ENCODE measurements around the gene CCM2L.

The CCM2L gene

GRCh38 chr20:31992086-31992485, 18.2 kb upstream of the CCM2L start:
- Histone ChIP-seq H3K4me2 (ENCODE audit: low read length, poor library complexity, severe bottlenecking) (no peak overlapping the region), H3K18ac (ENCODE audit: low read depth in 1 of 2, low read length in 2 of 2) (no peak overlapping the region), H3K4ac (ENCODE audit: low read depth in 1 of 2, low read length in 2 of 2) (no peak overlapping the region), H3K14ac (ENCODE audit: low read length in 2 of 2) (no peak overlapping the region), H3K36me3 (ENCODE audit: control insufficient read depth in 1 of 2, insufficient read depth in 2 of 2, low read depth in 1 of 2, low read length in 2 of 2) (no peaks in the 10 kb centered on the region), H2BK120ac (ENCODE audit: low read depth, low read length) (no peak overlapping the region), H2BK15ac (ENCODE audit: low read depth, poor library complexity, severe bottlenecking) (no peak overlapping the region), H3K4me3 (ENCODE audit: insufficient read depth in 1 of 2, low read depth in 1 of 2, low read length in 2 of 2) (no peak overlapping the region), H2BK5ac (ENCODE audit: low read depth, low read length, poor library complexity, severe bottlenecking) (no peak overlapping the region), H3K79me1 (replicated peaks; ENCODE audit: low read length, poor library complexity, severe bottlenecking) (no peaks in the 10 kb centered on the region), H2BK12ac (ENCODE audit: low read length in 2 of 2) (no peak overlapping the region), H4K8ac (ENCODE audit: low read length) (no peak overlapping the region), H3K27ac (ENCODE audit: low read length, poor library complexity, severe bottlenecking) (no peak overlapping the region), H2AFZ (ENCODE audit: low read depth, low read length) (no peak overlapping the region), H3K4me1 (ENCODE audit: control insufficient read depth, insufficient read depth, low read depth, low read length) (peaks cover 3% of the 10 kb centered on the region), H3K27me3 (ENCODE audit: control insufficient read depth in 1 of 2, insufficient read depth in 1 of 2, low read length in 2 of 2) (peaks cover 54 to 62% of the 10 kb centered on the region in 2 experiments), H4K91ac (ENCODE audit: low read length) (no peak overlapping the region), H3K9ac (ENCODE audit: low read length) (no peak overlapping the region), H3K23ac (ENCODE audit: low read length in 2 of 2) (no peak overlapping the region), H2AK5ac (ENCODE audit: low read length, severe bottlenecking) (no peak overlapping the region), H3K9me3 (ENCODE audit: control insufficient read depth, low read length) (no peaks in the 10 kb centered on the region)
- DNase-seq = no peak
- 76% methylated on average over 2 of the region's 2 CpGs for WGBS

GRCh38 chr20:31996996-31997395, 13.2 kb upstream of the CCM2L start:
- no peak overlapping the region for H2BK12ac ChIP-seq (ENCODE audit: low read length in 2 of 2)
- WGBS = 91% methylated on average over 18 of the region's 18 CpGs
- H2BK120ac ChIP-seq (ENCODE audit: low read depth, low read length) = no peak overlapping the region
- H3K18ac ChIP-seq (ENCODE audit: low read depth in 1 of 2, low read length in 2 of 2) = no peak overlapping the region
- H3K9ac ChIP-seq (ENCODE audit: low read length) = no peak overlapping the region
- no peak overlapping the region for H3K27ac ChIP-seq (ENCODE audit: low read length, poor library complexity, severe bottlenecking)
- H3K36me3 ChIP-seq (ENCODE audit: control insufficient read depth in 1 of 2, insufficient read depth in 2 of 2, low read depth in 1 of 2, low read length in 2 of 2) = no peaks in the 10 kb centered on the region
- no peak overlapping the region for H3K4ac ChIP-seq (ENCODE audit: low read depth in 1 of 2, low read length in 2 of 2)
- H3K4me2 ChIP-seq (ENCODE audit: low read length, poor library complexity, severe bottlenecking) = no peak overlapping the region
- H2AK5ac ChIP-seq (ENCODE audit: low read length, severe bottlenecking) = no peak overlapping the region
- H2AFZ ChIP-seq (ENCODE audit: low read depth, low read length) = no peak overlapping the region
- H2BK5ac ChIP-seq (ENCODE audit: low read depth, low read length, poor library complexity, severe bottlenecking) = no peak overlapping the region
- H3K4me1 ChIP-seq (ENCODE audit: control insufficient read depth, insufficient read depth, low read depth, low read length) = peaks cover 3% of the 10 kb centered on the region
- peaks cover 88 to 95% of the 10 kb centered on the region in 2 experiments for H3K27me3 ChIP-seq (ENCODE audit: control insufficient read depth in 1 of 2, insufficient read depth in 1 of 2, low read length in 2 of 2)
- H4K91ac ChIP-seq (ENCODE audit: low read length) = no peak overlapping the region
- no peak for DNase-seq
- no peak overlapping the region for H3K4me3 ChIP-seq (ENCODE audit: insufficient read depth in 1 of 2, low read depth in 1 of 2, low read length in 2 of 2)
- H4K8ac ChIP-seq (ENCODE audit: low read length) = no peak overlapping the region
- no peaks in the 10 kb centered on the region for H3K79me1 ChIP-seq (replicated peaks; ENCODE audit: low read length, poor library complexity, severe bottlenecking)
- H3K9me3 ChIP-seq (ENCODE audit: control insufficient read depth, low read length) = no peaks in the 10 kb centered on the region
- no peak overlapping the region for H2BK15ac ChIP-seq (ENCODE audit: low read depth, poor library complexity, severe bottlenecking)
- no peak overlapping the region for H3K14ac ChIP-seq (ENCODE audit: low read length in 2 of 2)
- H3K23ac ChIP-seq (ENCODE audit: low read length in 2 of 2) = no peak overlapping the region

GRCh38 chr20:31998246-31998645, 12.0 kb upstream of the CCM2L start:
- Histone ChIP-seq H3K14ac (ENCODE audit: low read length in 2 of 2) (no peak overlapping the region), H3K79me1 (replicated peaks; ENCODE audit: low read length, poor library complexity, severe bottlenecking) (no peaks in the 10 kb centered on the region), H3K36me3 (ENCODE audit: control insufficient read depth in 1 of 2, insufficient read depth in 2 of 2, low read depth in 1 of 2, low read length in 2 of 2) (no peaks in the 10 kb centered on the region), H2BK12ac (ENCODE audit: low read length in 2 of 2) (no peak overlapping the region), H3K4me3 (ENCODE audit: insufficient read depth in 1 of 2, low read depth in 1 of 2, low read length in 2 of 2) (no peak overlapping the region), H2AK5ac (ENCODE audit: low read length, severe bottlenecking) (no peak overlapping the region), H2BK120ac (ENCODE audit: low read depth, low read length) (no peak overlapping the region), H2BK15ac (ENCODE audit: low read depth, poor library complexity, severe bottlenecking) (no peak overlapping the region), H3K4me1 (ENCODE audit: control insufficient read depth, insufficient read depth, low read depth, low read length) (peaks cover 3% of the 10 kb centered on the region), H4K91ac (ENCODE audit: low read length) (no peak overlapping the region), H3K18ac (ENCODE audit: low read depth in 1 of 2, low read length in 2 of 2) (no peak overlapping the region), H3K9ac (ENCODE audit: low read length) (no peak overlapping the region), H3K4ac (ENCODE audit: low read depth in 1 of 2, low read length in 2 of 2) (no peak overlapping the region), H3K27ac (ENCODE audit: low read length, poor library complexity, severe bottlenecking) (no peak overlapping the region), H4K8ac (ENCODE audit: low read length) (no peak overlapping the region), H3K4me2 (ENCODE audit: low read length, poor library complexity, severe bottlenecking) (no peak overlapping the region), H3K9me3 (ENCODE audit: control insufficient read depth, low read length) (no peaks in the 10 kb centered on the region), H3K27me3 (ENCODE audit: control insufficient read depth in 1 of 2, insufficient read depth in 1 of 2, low read length in 2 of 2) (peaks cover 85 to 95% of the 10 kb centered on the region in 2 experiments), H2BK5ac (ENCODE audit: low read depth, low read length, poor library complexity, severe bottlenecking) (no peak overlapping the region), H3K23ac (ENCODE audit: low read length in 2 of 2) (no peak overlapping the region), H2AFZ (ENCODE audit: low read depth, low read length) (no peak overlapping the region)
- no peak for DNase-seq
- WGBS = 47% methylated on average over 2 of the region's 2 CpGs

- H3K18ac ChIP-seq (ENCODE audit: low read depth in 1 of 2, low read length in 2 of 2) = no peak overlapping the region
- no peak overlapping the region for H3K4ac ChIP-seq (ENCODE audit: low read depth in 1 of 2, low read length in 2 of 2)
- no peak overlapping the region for H4K8ac ChIP-seq (ENCODE audit: low read length)
- no peak overlapping the region for H2BK15ac ChIP-seq (ENCODE audit: low read depth, poor library complexity, severe bottlenecking)
- H3K4me1 ChIP-seq (ENCODE audit: control insufficient read depth, insufficient read depth, low read depth, low read length) = peaks cover 8% of the 10 kb centered on the region
- H3K14ac ChIP-seq (ENCODE audit: low read length in 2 of 2) = no peak overlapping the region
- H3K23ac ChIP-seq (ENCODE audit: low read length in 2 of 2) = no peak overlapping the region
- no peak overlapping the region for H3K4me2 ChIP-seq (ENCODE audit: low read length, poor library complexity, severe bottlenecking)
- 71% methylated on average over 2 of the region's 2 CpGs for whole genome bisulfite sequencing
- no peak for DNase-seq
- no peak overlapping the region for H2BK12ac ChIP-seq (ENCODE audit: low read length in 2 of 2)
- no peak overlapping the region for H3K27ac ChIP-seq (ENCODE audit: low read length, poor library complexity, severe bottlenecking)
- H2AFZ ChIP-seq (ENCODE audit: low read depth, low read length) = no peak overlapping the region
- no peaks in the 10 kb centered on the region for H3K9me3 ChIP-seq (ENCODE audit: control insufficient read depth, low read length)
- no peaks in the 10 kb centered on the region for H3K79me1 ChIP-seq (replicated peaks; ENCODE audit: low read length, poor library complexity, severe bottlenecking)
- H3K4me3 ChIP-seq (ENCODE audit: insufficient read depth in 1 of 2, low read depth in 1 of 2, low read length in 2 of 2) = no peak overlapping the region
- no peak overlapping the region for H2BK120ac ChIP-seq (ENCODE audit: low read depth, low read length)
- no peak overlapping the region for H2BK5ac ChIP-seq (ENCODE audit: low read depth, low read length, poor library complexity, severe bottlenecking)
- no peak overlapping the region for H4K91ac ChIP-seq (ENCODE audit: low read length)
- peaks cover 68 to 83% of the 10 kb centered on the region in 2 experiments for H3K27me3 ChIP-seq (ENCODE audit: control insufficient read depth in 1 of 2, insufficient read depth in 1 of 2, low read length in 2 of 2)
- H3K9ac ChIP-seq (ENCODE audit: low read length) = no peak overlapping the region
- no peaks in the 10 kb centered on the region for H3K36me3 ChIP-seq (ENCODE audit: control insufficient read depth in 1 of 2, insufficient read depth in 2 of 2, low read depth in 1 of 2, low read length in 2 of 2)
- H2AK5ac ChIP-seq (ENCODE audit: low read length, severe bottlenecking) = no peak overlapping the region
Observed at GRCh38 chr20:32003325-32003724, 6.9 kb upstream of the CCM2L start.
